ENCODE results near the gene PCDHB16.
"Not testable (repeated sequence)": the region's sequence is repeated elsewhere in the genome, so short reads cannot be mapped to it uniquely, and the experiment has no call there.

Gene PCDHB16

GRCh38 chr5:141182248-141182647, at the start of gene PCDHB16:
Gene PCDHB16 (plus strand): TSS chr5:141182387. CDS start chr5:141182560, 173 bp downstream.
- peak; percentile 59 for DNase-seq

GRCh38 chr5:141135030-141135717, 47.0 kb upstream of the PCDHB16 start, which contains the start of gene PCDHB5:
Gene PCDHB5 (plus strand): TSS chr5:141135206. CDS start chr5:141135435, 229 bp downstream.
- DNase-seq = peak; percentile 39

GRCh38 chr5:141135718-141136266, 46.4 kb upstream of the PCDHB16 start:
- DNase-seq = no peak

- DNase-seq = not testable (repeated sequence)
Measured at GRCh38 chr5:141137346-141137745, 44.8 kb upstream of the PCDHB16 start.

- no peak for DNase-seq
Measured at GRCh38 chr5:141149812-141150211, 32.4 kb upstream of the PCDHB16 start, which contains the start of gene PCDHB6. Gene PCDHB6 (plus strand): TSS chr5:141150057. CDS start chr5:141150258, 201 bp downstream.

GRCh38 chr5:141150224-141150992, 31.8 kb upstream of the PCDHB16 start:
- no peak for DNase-seq

- no peak for DNase-seq
Measured at GRCh38 chr5:141150993-141151325, 31.2 kb upstream of the PCDHB16 start.

GRCh38 chr5:141151632-141152031, 30.6 kb upstream of the PCDHB16 start:
- DNase-seq = not testable (repeated sequence)

- not testable (repeated sequence) for DNase-seq
Measured at GRCh38 chr5:141152096-141152495, 30.1 kb upstream of the PCDHB16 start.

GRCh38 chr5:141155540-141156374, 26.4 kb upstream of the PCDHB16 start:
- no peak for DNase-seq

- not testable (repeated sequence) for DNase-seq
Measured at GRCh38 chr5:141157356-141157755, 24.8 kb upstream of the PCDHB16 start.

GRCh38 chr5:141157901-141158300, 24.3 kb upstream of the PCDHB16 start:
- DNase-seq = not testable (repeated sequence)

- DNase-seq = no peak
Measured at GRCh38 chr5:141172381-141173204, 9.6 kb upstream of the PCDHB16 start, which contains the start of gene PCDHB7. Gene PCDHB7 (plus strand): TSS chr5:141172644. CDS start chr5:141172836, 192 bp downstream.

- DNase-seq = not testable (repeated sequence)
Measured at GRCh38 chr5:141174291-141175104, 7.7 kb upstream of the PCDHB16 start.

GRCh38 chr5:141175933-141176332, 6.3 kb upstream of the PCDHB16 start:
- DNase-seq = no peak

- DNase-seq = not testable (repeated sequence)
Measured at GRCh38 chr5:141177577-141178191, 4.5 kb upstream of the PCDHB16 start, which contains the start of gene PCDHB8. Gene PCDHB8 (plus strand): TSS chr5:141177790. CDS start chr5:141178035, 245 bp downstream.

- not testable (repeated sequence) for DNase-seq
Measured at GRCh38 chr5:141179371-141179770, 2.8 kb upstream of the PCDHB16 start.

GRCh38 chr5:141179876-141180275, 2.3 kb upstream of the PCDHB16 start:
- not testable (repeated sequence) for DNase-seq

- DNase-seq = no peak
Measured at GRCh38 chr5:141180313-141180712, 1.9 kb upstream of the PCDHB16 start.
